Immature natural killer cell (primary cell): Measurements from ENCODE around the gene GFI1B. TPM values are rescaled to one million over a fixed set of nuclear protein-coding genes. Genes with fewer than 3 reads are reported as not detected.

Experiments used
- DNase-seq, 3 donors: peaks; one replicate each; pipeline ENCODE4 v3.0.0; 2022; ENCODE audit warnings: mixed read lengths in 1 of 3
- H3K27ac Mint-ChIP-seq, 6 donors: one replicate each; pipeline ENCODE4 v1.8.0; 2020; ENCODE audit warnings: mixed read lengths in 6 of 6, mild to moderate bottlenecking in 5 of 6, inconsistent platforms in 4 of 6, moderate library complexity in 3 of 6
- H3K27me3 Mint-ChIP-seq, 3 donors: one replicate each; pipeline ENCODE4 v1.8.0; 2020 to 2021; ENCODE audit warnings: low read depth in 3 of 3, mild to moderate bottlenecking in 3 of 3, mixed read lengths in 3 of 3, moderate library complexity in 3 of 3, inconsistent platforms in 1 of 3
- H3K36me3 Mint-ChIP-seq, 3 donors: one replicate each; pipeline ENCODE4 v1.8.0; 2020; ENCODE audit warnings: mixed read lengths in 3 of 3, inconsistent platforms in 2 of 3, mild to moderate bottlenecking in 2 of 3
- H3K4me1 Mint-ChIP-seq, 2 donors: one replicate each; pipeline ENCODE4 v1.8.0; 2020; ENCODE audit warnings: inconsistent platforms in 2 of 2, mild to moderate bottlenecking in 2 of 2, mixed read lengths in 2 of 2, moderate library complexity in 1 of 2
- H3K4me3 Mint-ChIP-seq, 5 donors: one replicate each; pipeline ENCODE4 v1.8.0; 2020; ENCODE audit warnings: mild to moderate bottlenecking in 5 of 5, mixed read lengths in 5 of 5, inconsistent platforms in 3 of 5, moderate library complexity in 3 of 5
- H3K9me3 Mint-ChIP-seq, 6 donors: one replicate each; pipeline ENCODE4 v1.8.0; 2020; ENCODE audit warnings: mild to moderate bottlenecking in 6 of 6, mixed read lengths in 6 of 6, inconsistent platforms in 4 of 6, moderate library complexity in 3 of 6
- polyA plus RNA-seq, 3 donors: library from polyadenylated mRNA; unstranded; fragments of 300-500 nt; fragmentation: Illumina TruSeq; gene quantifications; one replicate each; pipeline ENCODE4 v1.2.3, GENCODE V29; 2021

Gene GFI1B
- polyA plus RNA-seq, 3 donors from 2014 or later, result 1.6 to 1.8 TPM; not detected in 1

DNA sequence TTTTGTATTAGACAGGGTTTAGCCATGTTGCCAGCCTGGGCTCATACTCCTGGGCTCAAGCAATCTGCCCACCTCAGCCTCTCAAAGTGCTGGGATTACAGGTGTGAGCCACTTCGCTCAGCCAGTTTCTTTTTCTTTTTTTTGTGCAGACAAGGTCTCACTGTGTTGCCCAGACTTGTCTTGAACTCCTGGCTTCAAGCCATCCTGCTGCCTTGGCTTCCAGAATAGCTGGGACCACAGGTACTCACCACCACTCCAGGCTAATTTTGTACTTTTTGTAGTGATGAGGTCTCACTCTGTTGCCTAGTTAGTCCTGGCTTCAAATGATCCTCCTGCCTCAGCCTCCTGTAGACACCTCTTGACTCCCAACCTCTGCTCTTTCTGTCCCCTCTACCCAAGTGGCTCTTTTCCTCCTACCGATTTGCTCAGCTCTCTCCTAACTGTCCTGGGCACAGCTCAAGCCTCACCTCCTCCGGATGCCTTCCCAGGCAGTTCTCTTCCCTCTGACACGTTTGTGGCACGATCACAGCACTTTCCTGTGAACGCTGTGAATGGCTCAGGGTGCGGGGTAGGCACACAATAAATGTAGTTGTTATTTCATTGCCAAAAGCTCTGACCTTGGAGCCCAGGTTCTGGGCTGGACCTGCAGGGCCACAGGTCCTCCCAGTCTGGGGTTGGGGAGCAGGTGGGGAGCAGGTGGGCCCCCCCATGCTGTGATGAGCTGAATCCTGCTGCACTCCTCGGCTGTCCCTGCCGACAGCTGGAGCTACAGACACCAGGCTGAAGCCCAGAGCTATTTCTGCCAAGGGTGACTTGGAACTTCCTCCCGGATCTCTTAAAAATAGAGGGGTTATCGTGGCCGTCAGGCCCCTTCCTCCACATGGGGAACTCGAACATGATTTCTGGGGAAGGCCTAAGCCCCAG lies 23.9 kb downstream of the GFI1B start:
- peaks cover 2 to 5% (median 2%) of the 10 kb centered on the region in 3 donors for H3K27me3 Mint-ChIP-seq

DNA sequence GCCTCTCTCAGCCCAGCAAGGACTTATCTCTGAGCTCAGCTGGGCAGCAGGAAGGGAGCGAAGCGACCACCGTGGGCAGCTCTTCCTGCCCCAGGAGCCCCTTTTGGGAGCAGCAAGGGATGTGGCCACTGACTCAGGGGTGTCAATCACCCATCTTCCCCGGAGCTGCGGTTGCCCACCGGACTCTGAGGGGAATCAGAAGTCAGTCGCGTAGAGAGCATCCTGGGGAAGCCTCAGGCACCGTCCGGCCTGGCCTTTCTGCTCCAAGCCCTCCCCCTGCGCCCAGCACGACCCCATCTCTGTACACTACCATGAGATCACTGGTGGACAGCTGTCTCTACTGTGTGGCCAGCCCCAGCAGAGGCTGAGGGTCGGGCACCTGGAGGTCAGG lies 24.6 kb downstream of the GFI1B start:
- Mint-ChIP-seq H3K27me3 (peaks cover 0 to 5% (median 2%) of the 10 kb centered on the region in 3 donors), H3K36me3 (no peaks in the 10 kb centered on the region), H3K27ac (no peak overlapping the region), H3K4me3 (no peak overlapping the region), H3K9me3 (no peaks in the 10 kb centered on the region), H3K4me1 (peaks cover 0 to 3% of the 10 kb centered on the region in 2 donors)
- no peak for DNase-seq

More for the DNA sequence above, 23.9 kb downstream of the GFI1B start:
- Mint-ChIP-seq H3K4me3 (no peak overlapping the region), H3K36me3 (no peaks in the 10 kb centered on the region), H3K4me1 (peaks cover 0 to 3% of the 10 kb centered on the region in 2 donors), H3K9me3 (no peaks in the 10 kb centered on the region), H3K27ac (no peak overlapping the region)
- no peak for DNase-seq

GRCh38 chr9:133003671-133004090 lies 25.2 kb downstream of the GFI1B start:
- H3K27me3 Mint-ChIP-seq, result peaks cover 0 to 5% (median 4%) of the 10 kb centered on the region in 3 donors
- peak overlapping the region in 2 of 6 donors; percentile 14 to 78 for H3K27ac Mint-ChIP-seq

DNA sequence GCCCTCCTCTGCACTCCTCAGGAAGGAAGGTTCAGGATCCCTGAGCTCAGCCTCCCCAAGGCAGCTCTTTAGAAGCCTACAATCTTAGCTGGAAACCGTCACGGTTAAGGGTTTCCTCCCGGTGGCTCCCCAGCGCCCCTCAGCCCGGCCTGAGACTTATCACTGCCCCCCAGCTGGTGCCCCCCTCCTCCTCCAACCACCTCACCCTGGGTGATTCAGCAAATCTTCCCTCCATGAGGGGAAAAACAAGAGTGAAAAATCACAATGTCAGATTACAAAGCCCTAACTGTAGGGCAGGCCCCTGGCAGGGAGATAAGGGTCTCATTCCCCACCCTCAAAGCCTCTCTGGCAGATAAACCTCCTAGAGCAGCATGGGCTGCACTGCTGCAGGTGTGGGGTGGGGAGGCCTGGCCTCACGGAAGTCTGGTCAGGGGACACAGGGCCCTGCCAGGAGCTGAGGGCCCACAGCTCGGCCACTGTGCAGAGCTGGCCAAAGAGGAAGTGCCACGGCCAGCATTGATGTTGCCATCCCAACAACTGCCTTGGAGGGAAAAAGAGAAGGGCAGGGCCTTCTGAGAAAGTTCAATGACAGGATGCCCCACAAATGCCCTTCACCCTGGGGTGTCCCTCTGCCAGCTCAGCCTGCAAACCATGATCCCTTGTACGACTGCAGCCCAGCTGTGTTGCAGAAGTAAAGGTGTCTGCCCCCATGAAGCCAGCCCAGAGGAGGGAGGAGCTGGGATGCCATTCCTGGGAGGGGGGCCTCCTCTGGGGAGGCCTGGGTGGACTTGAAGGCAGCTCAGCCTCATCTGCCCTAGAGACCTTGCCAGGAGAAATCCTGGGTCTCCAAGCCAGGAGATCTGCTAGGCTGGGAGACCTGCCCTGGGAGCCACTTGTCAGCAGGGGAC lies 25.9 kb downstream of the GFI1B start:
- no peaks in the 10 kb centered on the region for H3K36me3 Mint-ChIP-seq
- DNase-seq, result no peak
- H3K27me3 Mint-ChIP-seq, result peaks cover 0 to 4% (median 3%) of the 10 kb centered on the region in 3 donors
- no peak overlapping the region for H3K4me3 Mint-ChIP-seq
- no peak overlapping the region for H3K27ac Mint-ChIP-seq
- H3K4me1 Mint-ChIP-seq, result peaks cover 0 to 3% of the 10 kb centered on the region in 2 donors
- H3K9me3 Mint-ChIP-seq, result peaks cover 0 to under 1% (median 0%) of the 10 kb centered on the region in 6 donors

More at GRCh38 chr9:133003671-133004090, 25.2 kb downstream of the GFI1B start:
- peaks cover 0 to 3% of the 10 kb centered on the region in 2 donors for H3K4me1 Mint-ChIP-seq
- H3K36me3 Mint-ChIP-seq, result no peaks in the 10 kb centered on the region
- no peak for DNase-seq
- H3K9me3 Mint-ChIP-seq, result no peaks in the 10 kb centered on the region
- H3K4me3 Mint-ChIP-seq, result no peak overlapping the region

DNA sequence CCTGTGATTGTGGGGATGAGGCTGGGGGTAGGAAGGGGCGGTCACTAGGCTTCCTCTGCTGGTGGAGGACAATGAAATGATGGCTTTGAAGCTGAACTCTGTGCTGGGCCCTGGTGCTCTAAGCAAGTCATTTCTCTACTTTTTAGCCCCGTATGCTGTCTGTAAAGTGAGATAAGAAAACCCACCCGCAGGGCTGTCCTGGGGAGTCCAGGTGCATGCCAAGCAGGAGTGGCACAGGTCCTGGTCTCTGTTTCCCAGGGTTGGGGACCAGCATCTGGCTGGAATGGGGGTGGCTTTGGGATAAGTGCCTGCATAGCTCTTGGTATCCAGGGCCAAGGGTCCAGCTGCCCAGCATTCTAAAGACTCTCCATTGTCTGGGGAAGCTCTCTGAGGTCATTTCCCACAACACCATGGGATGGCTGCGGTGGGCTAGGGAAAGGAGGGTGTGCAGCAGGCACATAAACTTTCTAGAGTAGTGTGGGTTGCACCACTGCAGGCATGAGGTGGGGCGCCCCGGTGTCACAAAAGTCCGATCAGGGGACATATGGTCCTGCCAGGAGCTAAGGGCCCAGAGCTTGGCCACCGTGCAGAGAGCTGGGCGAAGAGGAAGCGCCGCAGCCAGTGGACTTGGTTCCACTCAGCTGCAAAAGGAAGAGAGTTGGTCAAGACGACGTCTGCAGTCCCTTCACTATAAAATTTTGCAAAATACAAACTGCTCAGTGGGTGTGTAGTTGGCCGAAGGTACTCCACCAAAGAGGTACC lies 26.7 kb downstream of the GFI1B start:
- no peak for DNase-seq
- no peaks in the 10 kb centered on the region for H3K36me3 Mint-ChIP-seq
- H3K4me1 Mint-ChIP-seq, result peaks cover 0 to 3% of the 10 kb centered on the region in 2 donors
- H3K4me3 Mint-ChIP-seq, result no peak overlapping the region
- H3K27ac Mint-ChIP-seq, result no peak overlapping the region
- peaks cover 0 to 4% (median 4%) of the 10 kb centered on the region in 3 donors for H3K27me3 Mint-ChIP-seq
- peaks cover 0 to 2% (median 0%) of the 10 kb centered on the region in 6 donors for H3K9me3 Mint-ChIP-seq

DNA sequence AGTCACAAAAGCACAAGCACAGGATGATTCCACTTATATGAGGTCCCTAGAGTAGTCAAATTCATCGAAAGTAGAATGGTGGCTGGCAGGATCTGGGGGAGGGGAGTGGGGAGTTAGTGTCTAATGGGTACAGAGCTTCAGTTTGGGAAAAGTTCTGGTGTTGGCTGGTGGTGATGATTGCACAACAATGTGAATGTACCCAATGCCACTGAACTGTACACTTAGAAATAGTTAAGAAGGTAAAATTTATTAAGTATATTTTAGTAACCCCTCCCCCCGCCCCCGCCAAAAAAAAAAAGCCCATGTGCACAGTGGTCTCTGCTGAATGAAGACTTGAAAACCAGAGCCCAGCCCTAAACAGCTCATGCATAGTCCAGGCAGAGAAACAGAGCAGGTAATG lies 27.5 kb downstream of the GFI1B start:
- DNase-seq, result no peak
- Mint-ChIP-seq H3K4me3 (no peak overlapping the region), H3K27ac (peak overlapping the region in 1 of 6 donors; percentile 18), H3K27me3 (peaks cover 0 to 4% (median 2%) of the 10 kb centered on the region in 3 donors), H3K9me3 (peaks cover 0 to 2% (median 0%) of the 10 kb centered on the region in 6 donors), H3K4me1 (peaks cover 0 to 3% of the 10 kb centered on the region in 2 donors), H3K36me3 (no peaks in the 10 kb centered on the region)

DNA sequence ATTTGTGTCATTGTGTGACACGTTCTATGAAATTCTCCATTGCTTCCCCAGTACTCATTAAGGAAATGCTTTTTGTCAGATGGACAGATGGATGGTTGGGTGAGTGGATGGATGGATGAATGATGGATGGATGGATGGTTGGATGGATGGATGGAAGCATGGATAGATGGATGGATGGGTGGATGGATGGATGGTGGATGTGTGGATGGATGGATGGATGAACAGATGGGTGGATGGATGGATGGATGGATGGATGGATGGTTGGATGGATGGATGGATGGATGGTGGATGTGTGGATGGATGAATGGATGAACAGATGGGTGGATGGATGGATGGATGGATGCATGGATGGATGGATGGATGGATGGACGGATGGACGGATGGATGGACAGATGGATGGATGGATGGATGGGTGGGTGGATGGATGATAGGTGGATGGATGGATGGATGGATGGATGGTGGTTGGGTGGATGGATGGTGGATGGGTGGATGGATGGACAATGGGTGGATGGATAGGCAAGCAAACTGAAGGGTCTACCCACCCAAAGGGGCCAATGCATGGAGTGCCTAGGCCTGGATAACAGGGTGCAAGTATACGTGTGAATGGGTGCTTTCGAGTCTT lies 28.3 kb downstream of the GFI1B start:
- no peak overlapping the region for H3K27ac Mint-ChIP-seq
- H3K4me3 Mint-ChIP-seq, result no peak overlapping the region
- DNase-seq, result no peak
- H3K36me3 Mint-ChIP-seq, result no peaks in the 10 kb centered on the region
- peaks cover 0 to 2% (median 0%) of the 10 kb centered on the region in 6 donors for H3K9me3 Mint-ChIP-seq
- peaks cover 0 to 6% (median 2%) of the 10 kb centered on the region in 3 donors for H3K27me3 Mint-ChIP-seq
- peaks cover 0 to 3% of the 10 kb centered on the region in 2 donors for H3K4me1 Mint-ChIP-seq

GRCh38 chr9:133008406-133008805 lies 29.9 kb downstream of the GFI1B start:
- no peak overlapping the region for H3K27ac Mint-ChIP-seq
- DNase-seq, result no peak
- H3K9me3 Mint-ChIP-seq, result peaks cover 0 to 2% (median 0%) of the 10 kb centered on the region in 6 donors
- no peaks in the 10 kb centered on the region for H3K36me3 Mint-ChIP-seq
- H3K4me3 Mint-ChIP-seq, result no peak overlapping the region
- H3K4me1 Mint-ChIP-seq, result peaks cover 0 to 1% of the 10 kb centered on the region in 2 donors
- H3K27me3 Mint-ChIP-seq, result peaks cover 2 to 6% (median 2%) of the 10 kb centered on the region in 3 donors

- Mint-ChIP-seq H3K27ac (no peak overlapping the region), H3K4me1 (peaks cover 0 to 1% of the 10 kb centered on the region in 2 donors), H3K27me3 (peaks cover 2 to 6% (median 2%) of the 10 kb centered on the region in 3 donors), H3K9me3 (peaks cover 0 to 2% (median 0%) of the 10 kb centered on the region in 6 donors), H3K4me3 (no peak overlapping the region), H3K36me3 (no peaks in the 10 kb centered on the region)
- DNase-seq, result no peak
Measured at GRCh38 chr9:133008824-133009223, 30.3 kb downstream of the GFI1B start.

DNA sequence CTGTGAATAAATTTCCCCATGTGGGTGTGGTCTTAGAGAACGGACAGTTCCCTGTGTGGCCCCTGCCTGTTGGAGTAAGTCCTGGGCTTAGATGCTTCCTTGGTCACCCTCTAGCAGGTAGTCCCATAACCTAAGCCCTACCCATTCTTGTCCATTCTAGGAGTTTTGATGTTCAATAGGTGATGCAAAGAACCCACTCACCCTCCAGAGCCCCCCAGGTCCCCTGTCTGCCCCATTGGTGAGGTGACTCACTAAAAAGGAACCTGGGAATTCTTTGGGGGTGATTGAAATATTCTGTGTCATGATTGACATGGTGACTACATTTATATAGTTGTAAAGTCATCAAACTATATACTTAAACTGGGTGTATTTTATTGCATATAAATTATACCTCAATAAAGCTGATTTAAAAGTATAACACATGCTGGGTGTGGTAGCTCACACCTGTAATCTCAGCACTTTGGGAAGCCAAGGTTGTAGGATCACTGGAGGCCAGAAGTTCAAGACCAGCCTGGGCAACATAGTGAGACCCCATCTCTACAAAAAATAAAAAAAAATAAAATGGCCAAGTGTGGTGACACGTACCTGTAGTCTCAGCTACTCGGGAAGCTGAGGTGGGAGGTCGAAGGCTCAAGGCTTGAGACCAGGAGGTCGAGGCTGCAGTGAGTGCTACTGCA lies 31.6 kb downstream of the GFI1B start:
- peaks cover 2 to 6% (median 2%) of the 10 kb centered on the region in 3 donors for H3K27me3 Mint-ChIP-seq
- H3K36me3 Mint-ChIP-seq, result no peaks in the 10 kb centered on the region
- H3K27ac Mint-ChIP-seq, result no peak overlapping the region
- peaks cover 0 to 4% (median 0%) of the 10 kb centered on the region in 6 donors for H3K9me3 Mint-ChIP-seq
- H3K4me1 Mint-ChIP-seq, result no peaks in the 10 kb centered on the region
- no peak for DNase-seq
- H3K4me3 Mint-ChIP-seq, result no peak overlapping the region

DNA sequence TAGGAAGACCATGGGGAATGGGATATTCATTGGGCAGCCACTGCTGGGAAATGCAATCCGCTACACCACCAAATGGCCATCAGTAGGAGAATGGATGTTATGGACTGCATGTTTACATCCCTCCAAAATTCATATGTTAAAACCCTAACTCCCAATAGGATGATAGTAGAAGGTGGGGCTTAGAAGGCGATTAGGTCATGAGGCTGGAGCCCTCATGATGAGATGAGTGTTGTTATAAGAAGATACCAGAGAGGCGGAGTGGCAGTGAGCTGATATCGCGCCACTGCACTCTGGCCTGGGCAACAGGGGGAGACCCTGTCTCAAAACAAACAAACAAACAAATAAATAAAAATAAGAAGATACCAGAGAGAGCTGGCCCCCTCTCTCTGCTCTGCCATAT lies 36.2 kb downstream of the GFI1B start:
- peaks cover 3 to 9% (median 3%) of the 10 kb centered on the region in 3 donors for H3K27me3 Mint-ChIP-seq
- no peaks in the 10 kb centered on the region for H3K4me1 Mint-ChIP-seq
- no peak for DNase-seq
- H3K27ac Mint-ChIP-seq, result no peak overlapping the region
- no peaks in the 10 kb centered on the region for H3K36me3 Mint-ChIP-seq
- H3K4me3 Mint-ChIP-seq, result no peak overlapping the region
- peaks cover 0 to 5% (median 0%) of the 10 kb centered on the region in 6 donors for H3K9me3 Mint-ChIP-seq

- H3K4me1 Mint-ChIP-seq, result peaks cover 14 to 15% of the 10 kb centered on the region in 2 donors
- H3K27me3 Mint-ChIP-seq, result peaks cover 4 to 7% (median 6%) of the 10 kb centered on the region in 3 donors
- no peaks in the 10 kb centered on the region for H3K9me3 Mint-ChIP-seq
- no peak for DNase-seq
- H3K4me3 Mint-ChIP-seq, result no peak overlapping the region
- no peaks in the 10 kb centered on the region for H3K36me3 Mint-ChIP-seq
- no peak overlapping the region for H3K27ac Mint-ChIP-seq
Measured at GRCh38 chr9:133023117-133023890, 44.8 kb downstream of the GFI1B start.
